ENCODE data around the gene ZNF507. TPM values are rescaled to one million over a fixed set of nuclear protein-coding genes. Genes with fewer than 3 reads are reported as not detected.

Gene ZNF507
- polyA plus RNA-seq, 1 donor (not counting 4 experiments of a cell fraction or from before 2014, with no cell fraction given) = 10.2 TPM

DNA sequence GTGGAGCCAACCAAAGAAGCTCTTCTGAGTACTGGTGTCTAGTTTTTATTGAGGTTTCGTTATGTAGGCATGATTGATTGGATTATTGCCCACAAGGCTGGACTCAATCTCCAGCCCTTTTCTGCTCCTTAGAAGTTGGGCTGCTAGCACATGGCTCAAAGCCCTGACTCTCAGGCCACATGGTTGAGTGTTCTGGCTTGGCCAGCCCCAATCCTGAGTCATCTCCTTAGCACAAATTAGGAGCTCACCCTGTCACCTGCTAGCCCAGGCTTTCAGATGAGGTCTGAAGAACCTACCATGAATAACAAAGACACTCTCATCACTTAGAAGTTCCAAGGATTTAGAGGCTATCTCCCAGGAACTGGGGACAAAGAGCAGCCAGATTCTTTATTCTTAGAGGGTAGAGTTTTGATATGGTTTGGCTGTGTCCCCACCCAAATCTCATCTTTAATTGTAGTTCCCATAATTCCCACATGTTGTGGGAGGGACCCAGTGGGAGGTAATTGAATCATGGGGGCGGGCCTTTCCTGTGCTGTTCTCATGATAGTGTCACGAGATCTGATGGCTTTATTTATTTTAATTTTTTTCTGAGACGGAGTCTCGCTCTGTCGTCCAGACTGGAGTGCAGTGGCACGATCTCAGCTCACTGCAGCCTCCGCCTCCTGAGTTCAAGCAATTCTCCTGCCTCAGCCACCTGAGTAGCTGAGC, 71.5 kb downstream of the ZNF507 start:
- H3K79me2 ChIP-seq (ENCODE audit: control insufficient read depth, insufficient read depth, low read length) = no peaks in the 10 kb centered on the region
- dilution Hi-C loops (cut with MboI; ENCODE audit: extremely low pct_ligation_motif_present, low sequenced_read_pairs) = no loop called here
- peaks cover 2 to 12% of the 10 kb centered on the region in 2 experiments for H3K36me3 ChIP-seq (ENCODE audit: control insufficient read depth in 2 of 2, extremely low read depth in 1 of 2, insufficient read depth in 2 of 2, low read length in 2 of 2)
- H2AFZ ChIP-seq (ENCODE audit: control insufficient read depth, low read length) = no peak overlapping the region
- TF ChIP-seq, protein P1, sequence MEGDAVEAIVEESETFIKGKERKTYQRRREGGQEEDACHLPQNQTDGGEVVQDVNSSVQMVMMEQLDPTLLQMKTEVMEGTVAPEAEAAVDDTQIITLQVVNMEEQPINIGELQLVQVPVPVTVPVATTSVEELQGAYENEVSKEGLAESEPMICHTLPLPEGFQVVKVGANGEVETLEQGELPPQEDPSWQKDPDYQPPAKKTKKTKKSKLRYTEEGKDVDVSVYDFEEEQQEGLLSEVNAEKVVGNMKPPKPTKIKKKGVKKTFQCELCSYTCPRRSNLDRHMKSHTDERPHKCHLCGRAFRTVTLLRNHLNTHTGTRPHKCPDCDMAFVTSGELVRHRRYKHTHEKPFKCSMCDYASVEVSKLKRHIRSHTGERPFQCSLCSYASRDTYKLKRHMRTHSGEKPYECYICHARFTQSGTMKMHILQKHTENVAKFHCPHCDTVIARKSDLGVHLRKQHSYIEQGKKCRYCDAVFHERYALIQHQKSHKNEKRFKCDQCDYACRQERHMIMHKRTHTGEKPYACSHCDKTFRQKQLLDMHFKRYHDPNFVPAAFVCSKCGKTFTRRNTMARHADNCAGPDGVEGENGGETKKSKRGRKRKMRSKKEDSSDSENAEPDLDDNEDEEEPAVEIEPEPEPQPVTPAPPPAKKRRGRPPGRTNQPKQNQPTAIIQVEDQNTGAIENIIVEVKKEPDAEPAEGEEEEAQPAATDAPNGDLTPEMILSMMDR (optimal IDR thresholded peaks at IDR 0.05 in 1 of 3, IDR thresholded peaks at IDR 0.05 in 1 of 3, conservative IDR thresholded peaks at IDR 0.05 in 1 of 3; ENCODE audit: extremely low read depth in 1 of 3, insufficient read depth in 2 of 3, low read length in 3 of 3) = no peak
- TF ChIP-seq EZH2 (IDR thresholded peaks at IDR 0.05; ENCODE audit: low read length) = no peak
- no peak for DNase-seq (ENCODE audit: low read depth, low spot score)
- no peaks in the 10 kb centered on the region for H3K27me3 ChIP-seq (ENCODE audit: control insufficient read depth, extremely low read depth, insufficient read depth, low read length)
- H3K4me1 ChIP-seq (ENCODE audit: control insufficient read depth, extremely low read depth, insufficient read depth, low read length) = no peaks in the 10 kb centered on the region
- no peak for FAIRE-seq
- H3K9me1 ChIP-seq (ENCODE audit: control insufficient read depth, extremely low read depth, insufficient read depth, low read length) = no peaks in the 10 kb centered on the region
- no peak overlapping the region for H3K4me2 ChIP-seq (ENCODE audit: control insufficient read depth, extremely low read depth, insufficient read depth, low read depth, low read length)
- H3K4me3 ChIP-seq (ENCODE audit: control insufficient read depth in 2 of 3, extremely low read depth in 1 of 3, insufficient read depth in 2 of 3, low read depth in 1 of 3, low read length in 3 of 3) = no peak overlapping the region
- no peak overlapping the region for H3K27ac ChIP-seq (ENCODE audit: control insufficient read depth, insufficient read depth, low read length)
- H3K9me3 ChIP-seq (ENCODE audit: control insufficient read depth, low read depth, low read length) = no peaks in the 10 kb centered on the region
- no peak overlapping the region for H3K9ac ChIP-seq (ENCODE audit: control insufficient read depth, extremely low read depth, insufficient read depth, low read length)
- H4K20me1 ChIP-seq (ENCODE audit: control insufficient read depth, extremely low read depth, insufficient read depth, low read length) = no peaks in the 10 kb centered on the region

DNA sequence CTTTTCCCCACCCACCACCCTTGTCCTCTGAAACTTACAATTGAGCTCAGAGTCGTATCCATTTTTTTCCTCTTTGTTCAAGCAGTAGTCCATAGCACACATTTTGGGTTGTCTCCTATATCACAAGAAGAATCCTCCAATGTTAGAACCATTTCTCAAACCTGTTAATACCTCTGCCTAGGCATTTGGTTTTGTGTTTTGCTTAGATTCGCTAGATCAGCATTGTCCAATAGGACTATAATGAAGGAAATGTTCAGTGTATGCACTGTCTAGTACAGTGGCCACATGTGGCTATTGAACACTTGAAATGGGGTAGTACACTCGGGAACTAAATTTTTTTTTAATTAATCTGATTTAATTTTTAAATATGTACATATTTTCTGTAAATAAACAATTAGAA, 72.7 kb downstream of the ZNF507 start:
- Histone ChIP-seq H3K9me3 (ENCODE audit: control insufficient read depth, low read depth, low read length) (no peaks in the 10 kb centered on the region), H3K27ac (ENCODE audit: control insufficient read depth, insufficient read depth, low read length) (no peak overlapping the region), H2AFZ (ENCODE audit: control insufficient read depth, low read length) (no peak overlapping the region), H3K9ac (ENCODE audit: control insufficient read depth, extremely low read depth, insufficient read depth, low read length) (no peak overlapping the region), H3K36me3 (ENCODE audit: control insufficient read depth in 2 of 2, extremely low read depth in 1 of 2, insufficient read depth in 2 of 2, low read length in 2 of 2) (peaks cover 2 to 9% of the 10 kb centered on the region in 2 experiments), H3K4me1 (ENCODE audit: control insufficient read depth, extremely low read depth, insufficient read depth, low read length) (no peaks in the 10 kb centered on the region), H3K9me1 (ENCODE audit: control insufficient read depth, extremely low read depth, insufficient read depth, low read length) (no peaks in the 10 kb centered on the region), H3K27me3 (ENCODE audit: control insufficient read depth, extremely low read depth, insufficient read depth, low read length) (no peaks in the 10 kb centered on the region), H3K79me2 (ENCODE audit: control insufficient read depth, insufficient read depth, low read length) (no peaks in the 10 kb centered on the region), H3K4me2 (ENCODE audit: control insufficient read depth, extremely low read depth, insufficient read depth, low read depth, low read length) (no peak overlapping the region), H4K20me1 (ENCODE audit: control insufficient read depth, extremely low read depth, insufficient read depth, low read length) (no peaks in the 10 kb centered on the region), H3K4me3 (ENCODE audit: control insufficient read depth in 2 of 3, extremely low read depth in 1 of 3, insufficient read depth in 2 of 3, low read depth in 1 of 3, low read length in 3 of 3) (no peak overlapping the region)
- DNase-seq (ENCODE audit: low read depth, low spot score) = no peak
- TF ChIP-seq, protein P1 (optimal IDR thresholded peaks at IDR 0.05 in 1 of 3, IDR thresholded peaks at IDR 0.05 in 1 of 3, conservative IDR thresholded peaks at IDR 0.05 in 1 of 3; ENCODE audit: extremely low read depth in 1 of 3, insufficient read depth in 2 of 3, low read length in 3 of 3) = no peak
- no peak for TF ChIP-seq EZH2 (IDR thresholded peaks at IDR 0.05; ENCODE audit: low read length)
- no peak for FAIRE-seq
- dilution Hi-C loops (cut with MboI; ENCODE audit: extremely low pct_ligation_motif_present, low sequenced_read_pairs) = no loop called here

Data from keratinocyte (primary cell).